NCI-H345 treated with DMSO at 0.1 percent for 48 hours (cell line): Measurements from ENCODE around the gene KCNQ1.

Experiments
- DNase-seq: peaks from one replicate; lab custom pipeline; 2025; ENCODE audit not compliant: unreplicated experiment; lab: John Stamatoyannopoulos, UW

The KCNQ1 gene

GRCh38 chr11:2844116-2844842 lies 399.5 kb downstream of the KCNQ1 start:
- DNase-seq: no peak

- DNase-seq: no peak
Measured at GRCh38 chr11:2844996-2845395, 400.2 kb downstream of the KCNQ1 start.

- no peak for DNase-seq
Measured at GRCh38 chr11:2846056-2846455, 401.2 kb downstream of the KCNQ1 start.

GRCh38 chr11:2846470-2846869 lies 401.7 kb downstream of the KCNQ1 start:
- no peak for DNase-seq

GRCh38 chr11:2847561-2847960 lies 402.8 kb downstream of the KCNQ1 start:
- DNase-seq: peak; percentile 86

- no peak for DNase-seq
Measured at GRCh38 chr11:2848497-2848896, 403.7 kb downstream of the KCNQ1 start.

- no peak for DNase-seq
Measured at GRCh38 chr11:2849994-2850770, 405.4 kb downstream of the KCNQ1 start.

GRCh38 chr11:2853401-2853800 lies 408.6 kb downstream of the KCNQ1 start:
- no peak for DNase-seq

- no peak for DNase-seq
Measured at GRCh38 chr11:2853997-2854560, 409.3 kb downstream of the KCNQ1 start.

- no peak for DNase-seq
Measured at GRCh38 chr11:2855162-2855561, 410.4 kb downstream of the KCNQ1 start.

- DNase-seq: no peak
Measured at GRCh38 chr11:2857276-2857675, 412.5 kb downstream of the KCNQ1 start.

GRCh38 chr11:2857918-2858317 lies 413.1 kb downstream of the KCNQ1 start:
- no peak for DNase-seq

GRCh38 chr11:2858995-2859698 lies 414.3 kb downstream of the KCNQ1 start:
- no peak for DNase-seq

- no peak for DNase-seq
Measured at GRCh38 chr11:2859699-2860037, 414.9 kb downstream of the KCNQ1 start.

GRCh38 chr11:2860636-2861035 lies 415.8 kb downstream of the KCNQ1 start:
- DNase-seq: no peak

- no peak for DNase-seq
Measured at GRCh38 chr11:2862395-2863275, 417.8 kb downstream of the KCNQ1 start.

- DNase-seq: no peak
Measured at GRCh38 chr11:2863276-2863618, 418.4 kb downstream of the KCNQ1 start.

- DNase-seq: no peak
Measured at GRCh38 chr11:2864901-2865300, 420.1 kb downstream of the KCNQ1 start.

- DNase-seq: no peak
Measured at GRCh38 chr11:2865922-2866577, 421.2 kb downstream of the KCNQ1 start.

GRCh38 chr11:2867142-2867541 lies 422.3 kb downstream of the KCNQ1 start:
- DNase-seq: no peak
